Stromal cell of bone marrow (primary cell): ENCODE data around the gene PCGF2.
"Not testable (repeated sequence)": the region's sequence is repeated elsewhere in the genome, so short reads cannot be mapped to it uniquely, and the experiment has no call there.

Experiments used
- DNase-seq: peaks from one replicate; pipeline ENCODE4 v3.0.0-alpha.2; 2012; ENCODE audit warnings: low read depth

The PCGF2 gene

DNA sequence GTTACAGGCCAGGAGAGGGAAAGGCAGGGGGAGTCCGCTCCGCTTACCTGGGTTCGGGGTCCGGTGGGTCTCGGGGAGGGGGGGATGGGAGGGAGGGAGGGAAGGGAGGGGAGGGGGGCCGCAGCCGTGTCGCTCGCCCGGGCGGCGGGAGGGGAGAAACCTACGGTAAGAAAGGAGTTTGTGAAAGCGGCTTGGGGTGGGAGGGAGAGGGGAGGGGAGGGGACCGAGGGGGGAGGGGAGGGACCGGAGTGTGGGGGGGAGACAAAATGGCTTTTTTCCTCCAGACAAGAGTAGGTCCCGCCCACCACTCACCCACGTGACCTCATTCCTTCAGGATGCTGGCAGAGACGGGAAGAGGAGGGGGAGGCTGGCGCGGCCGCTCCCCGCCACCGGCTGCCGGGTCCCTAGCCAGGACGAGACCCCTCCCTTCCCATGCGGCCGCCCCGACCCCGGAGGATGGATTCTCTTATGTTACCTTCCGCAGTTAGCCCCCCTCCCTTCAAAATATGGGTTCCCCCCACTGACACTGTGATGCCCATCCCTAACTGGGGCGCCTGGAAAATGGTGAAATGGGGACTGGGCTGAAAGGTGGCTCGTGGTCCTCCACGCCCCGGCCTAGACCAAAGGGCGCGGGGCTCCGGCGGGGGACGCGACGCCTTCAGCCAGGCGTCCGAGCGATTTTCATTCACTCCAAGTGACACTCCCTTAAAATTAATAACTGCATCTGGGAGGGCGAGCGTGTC lies at the start of gene PCGF2:
Gene PCGF2, minus strand, starts transcription at position 188 of the 743 bp plus-strand sequence. CDS start 7,934 bp downstream, outside the sequence.
- DNase-seq: peak; percentile 78

- DNase-seq: no peak
Observed at GRCh38 chr17:38797828-38798227, 49.7 kb upstream of the PCGF2 start.

DNA sequence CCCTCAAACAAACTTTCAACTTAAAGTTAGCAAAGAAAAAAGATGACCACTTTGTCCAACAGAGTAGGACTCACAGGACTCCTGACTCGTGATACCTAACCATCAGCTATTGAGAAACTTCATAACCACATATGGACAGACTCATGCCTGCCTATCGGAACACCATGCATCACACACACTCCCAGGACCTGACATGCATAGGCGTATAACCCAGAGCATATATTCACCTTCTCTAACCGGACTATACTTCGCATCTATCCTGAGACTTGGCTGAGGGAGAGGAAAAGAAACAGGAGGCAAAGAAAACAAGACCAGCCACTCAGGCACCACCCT lies 49.0 kb upstream of the PCGF2 start:
- DNase-seq: peak; percentile 36

DNA sequence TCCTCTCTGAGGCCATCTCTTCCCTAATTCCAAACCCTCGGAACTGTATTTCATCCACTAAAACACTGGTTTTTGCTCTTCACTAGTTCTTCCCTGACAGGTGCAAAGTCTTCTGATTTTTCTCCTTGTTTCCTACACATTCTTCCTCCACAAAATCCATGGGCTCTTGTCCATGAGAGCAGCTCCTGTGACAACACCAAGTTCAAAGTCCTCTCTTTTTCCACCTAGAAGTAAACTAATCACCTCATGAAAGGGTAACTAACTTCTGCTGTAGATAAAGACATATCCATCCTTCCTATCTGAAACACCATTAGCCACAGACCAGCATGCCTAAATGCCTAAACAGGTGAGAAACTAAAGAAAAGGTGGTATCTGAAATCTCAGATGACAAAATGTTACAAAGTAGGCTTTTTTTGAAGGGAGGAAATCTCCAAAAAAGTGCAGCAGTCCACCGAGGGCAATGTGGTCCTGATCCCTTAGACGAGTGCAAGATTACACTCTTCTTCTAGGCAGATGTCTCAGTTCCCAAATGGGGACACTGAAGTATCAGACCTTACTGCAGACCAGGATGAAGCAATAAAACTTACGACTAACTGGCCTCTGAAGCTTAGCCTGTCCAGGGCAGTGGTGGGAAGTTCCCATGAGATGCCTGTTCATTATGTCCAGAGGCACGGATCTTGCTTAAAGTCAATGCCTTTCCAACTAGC lies 48.5 kb upstream of the PCGF2 start:
- no peak for DNase-seq

GRCh38 chr17:38794221-38794620 lies 46.1 kb upstream of the PCGF2 start:
- no peak for DNase-seq

- no peak for DNase-seq
Observed at GRCh38 chr17:38791162-38791561, 43.0 kb upstream of the PCGF2 start.

GRCh38 chr17:38790148-38790707 lies 42.1 kb upstream of the PCGF2 start:
- not testable (repeated sequence) for DNase-seq

- DNase-seq: no peak
Observed at GRCh38 chr17:38789185-38789584, 41.0 kb upstream of the PCGF2 start.

DNA sequence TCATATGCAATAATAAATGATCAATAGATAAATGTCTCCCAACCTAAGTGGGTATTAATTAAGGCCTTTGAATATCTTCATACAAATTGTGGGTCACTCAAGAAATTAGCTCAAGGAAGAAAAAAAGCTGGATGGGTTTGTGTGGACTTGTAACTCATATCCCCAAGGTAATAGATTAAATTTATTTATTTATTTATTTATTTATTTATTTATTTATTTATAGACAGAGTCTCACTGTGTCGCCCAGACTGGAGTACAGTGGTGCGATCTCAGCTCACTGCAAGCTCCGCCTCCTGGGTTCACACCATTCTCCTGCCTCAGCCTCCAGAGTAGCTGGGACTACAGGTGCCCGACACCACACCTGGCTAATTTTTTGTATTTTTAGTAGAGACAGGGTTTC lies 39.9 kb upstream of the PCGF2 start:
- DNase-seq: not testable (repeated sequence)

GRCh38 chr17:38786372-38786771 lies 38.2 kb upstream of the PCGF2 start:
- DNase-seq: no peak

DNA sequence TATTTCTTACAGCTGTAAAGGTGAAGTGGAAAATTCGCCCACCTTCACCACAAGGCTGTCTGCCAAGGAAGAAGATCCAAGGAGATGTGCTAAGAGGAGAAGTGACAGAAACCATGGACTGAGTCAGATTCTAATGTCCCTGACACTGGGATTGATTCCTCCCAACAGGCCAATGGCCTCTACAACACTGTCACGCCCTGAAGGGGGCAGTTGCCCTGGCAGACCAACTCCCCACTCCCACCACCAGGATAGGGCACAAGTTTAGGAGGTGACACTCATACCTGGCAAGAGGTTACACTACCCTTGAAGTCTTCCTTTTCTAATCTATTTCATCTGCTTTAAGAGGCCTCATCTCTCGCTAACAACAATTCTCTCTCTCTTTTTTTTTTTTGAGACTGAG lies 35.1 kb upstream of the PCGF2 start:
- DNase-seq: no peak

- DNase-seq: no peak
Observed at GRCh38 chr17:38779965-38780752, 32.0 kb upstream of the PCGF2 start.

DNA sequence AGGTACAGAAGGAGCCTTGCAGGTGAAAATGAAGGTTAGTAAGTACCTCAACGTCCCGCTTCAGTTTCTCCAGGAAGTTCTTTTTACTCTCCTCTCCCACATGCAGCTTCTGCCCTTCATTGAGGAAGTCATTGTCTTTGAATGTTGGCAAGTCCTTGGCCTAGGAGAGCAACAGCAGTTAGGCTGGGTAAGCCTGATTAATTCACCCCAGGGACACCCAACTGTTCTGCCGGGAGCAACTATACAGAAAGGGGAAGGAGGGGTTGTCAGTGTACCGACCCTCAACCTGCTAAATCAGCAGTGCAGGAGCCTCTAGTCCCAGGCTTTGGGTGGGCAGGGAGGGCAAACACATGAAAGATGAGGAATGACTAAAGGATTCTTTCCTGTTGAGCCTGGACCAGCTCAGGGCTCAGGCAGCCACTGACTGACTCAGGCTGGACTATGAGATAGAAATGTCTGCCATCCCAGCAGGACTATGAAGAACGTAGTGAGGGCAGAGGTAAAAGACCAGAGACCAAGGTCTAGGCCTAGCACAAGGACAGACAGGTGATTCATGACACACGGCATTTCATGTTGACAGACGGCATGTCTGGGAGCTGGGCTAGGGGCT lies 29.6 kb upstream of the PCGF2 start:
- no peak for DNase-seq

DNA sequence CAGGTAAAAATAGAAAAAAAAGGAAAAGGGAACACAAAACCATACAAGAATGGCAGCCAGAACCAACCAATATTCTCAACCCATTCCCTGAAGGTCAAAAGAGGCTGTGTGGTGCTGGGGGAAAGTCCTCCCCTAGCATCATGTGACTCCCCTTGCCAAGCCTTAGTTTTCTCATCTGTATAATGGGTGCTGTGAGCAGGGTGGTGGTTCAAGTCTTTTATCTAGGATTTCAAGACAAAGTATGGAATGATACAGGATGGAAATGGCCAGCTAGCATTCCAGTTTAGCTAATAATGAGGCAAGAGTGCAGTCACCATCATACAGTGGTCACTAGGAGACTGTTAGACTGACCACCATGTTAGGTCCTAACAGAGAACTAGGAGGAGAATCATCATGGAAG lies 25.1 kb upstream of the PCGF2 start:
- no peak for DNase-seq

DNA sequence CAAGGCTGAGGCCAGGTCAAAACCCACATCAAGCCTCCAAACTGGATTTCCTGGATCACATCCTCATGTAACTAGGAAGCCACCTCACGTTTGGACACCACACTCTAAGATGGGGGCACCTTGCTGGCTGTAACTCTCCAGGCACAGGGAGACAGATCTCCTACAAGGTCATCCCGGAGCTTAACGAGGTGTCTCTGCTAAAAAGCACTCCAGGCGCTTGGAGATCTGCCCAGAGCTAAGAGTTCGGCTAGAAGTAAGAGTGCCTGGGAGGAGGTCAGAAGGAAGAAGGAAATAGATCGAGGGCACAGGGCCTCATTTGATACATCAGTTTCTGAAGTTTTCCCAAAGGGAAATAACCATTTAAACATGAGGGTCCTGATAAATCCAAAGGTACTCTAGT lies 20.3 kb upstream of the PCGF2 start:
- DNase-seq: no peak

GRCh38 chr17:38766341-38766740 lies 18.2 kb upstream of the PCGF2 start:
- no peak for DNase-seq

DNA sequence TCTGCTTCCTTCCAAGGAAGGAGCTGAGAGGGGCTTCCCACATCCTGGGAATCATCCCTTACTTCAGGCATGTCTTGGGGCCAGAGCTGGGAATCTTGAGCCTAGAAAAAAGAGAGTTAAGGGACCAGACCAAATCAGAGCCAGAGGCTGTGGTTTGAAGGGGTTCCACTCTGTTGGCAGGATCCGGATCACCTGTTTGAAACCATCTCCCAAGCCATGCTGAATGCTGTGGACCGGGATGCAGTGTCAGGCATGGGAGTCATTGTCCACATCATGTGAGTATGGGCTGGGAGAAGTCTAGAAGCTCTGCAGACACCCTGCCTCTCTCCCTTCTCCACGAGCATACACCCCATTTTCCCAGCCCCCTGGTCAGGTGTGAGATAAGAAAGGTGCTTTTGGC lies 14.1 kb upstream of the PCGF2 start:
- no peak for DNase-seq

GRCh38 chr17:38761612-38762011 lies 13.5 kb upstream of the PCGF2 start:
- no peak for DNase-seq

GRCh38 chr17:38753071-38753506 lies 5.0 kb upstream of the PCGF2 start:
- no peak for DNase-seq

- peak; percentile 100 for DNase-seq
Observed at GRCh38 chr17:38752308-38753070, 4.4 kb upstream of the PCGF2 start, which contains the start of gene PSMB3. Gene PSMB3, plus strand, starts transcription at chr17:38752741. Its CDS starts 86 bp downstream, at chr17:38752827.

DNA sequence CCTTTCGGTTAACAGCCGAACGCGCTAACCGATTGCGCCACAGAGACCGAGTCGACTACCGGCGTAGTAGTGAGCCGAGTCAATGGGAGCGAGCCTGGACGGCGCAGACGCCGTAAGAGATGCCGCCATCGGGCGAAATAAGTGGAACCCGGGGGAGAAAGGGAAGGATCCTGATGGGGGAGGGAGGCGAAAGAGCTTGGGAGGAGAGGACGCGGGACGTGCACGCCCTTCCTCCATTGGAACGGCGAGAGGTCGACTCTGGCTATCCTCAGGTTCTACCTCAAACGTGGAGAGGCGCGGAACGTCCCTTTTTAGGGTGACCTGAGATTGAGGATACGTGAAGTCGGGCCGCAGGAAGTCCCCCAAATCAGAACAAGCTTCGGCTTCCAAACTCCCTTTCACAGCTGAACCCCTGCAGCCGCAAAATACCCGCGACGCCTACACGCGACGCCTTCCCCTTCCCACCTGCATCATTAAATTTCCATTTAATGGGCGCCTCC lies 3.7 kb upstream of the PCGF2 start:
- DNase-seq: peak; percentile 68
